Trophoblast cell (in vitro differentiated cells and primary cell): ENCODE data around the gene RET.

Source experiments
- DNase-seq, 2 donors: peaks; one replicate each; pipeline ENCODE4 v3.0.0-alpha.2; 2016
- H2AFZ ChIP-seq: 2 replicates; pipeline ENCODE4 v1.6.1; 2013; ENCODE audit warnings: low read length, moderate library complexity, mild to moderate bottlenecking; ENCODE audit not compliant: insufficient read depth, poor library complexity
- H2AK5ac ChIP-seq: 2 replicates; pipeline ENCODE4 v1.6.1; 2013; ENCODE audit warnings: mild to moderate bottlenecking, low read length
- H2BK120ac ChIP-seq: 2 replicates; pipeline ENCODE4 v1.6.1; 2013; ENCODE audit warnings: low read length, mild to moderate bottlenecking, moderate library complexity; ENCODE audit not compliant: insufficient read depth, poor library complexity
- H2BK12ac ChIP-seq: 2 replicates; pipeline ENCODE4 v1.6.1; 2013; ENCODE audit warnings: mild to moderate bottlenecking, low read length, moderate library complexity
- H2BK5ac ChIP-seq: 2 replicates; pipeline ENCODE4 v1.6.1; 2013; ENCODE audit warnings: low read length, low read depth, moderate library complexity, mild to moderate bottlenecking; ENCODE audit not compliant: poor library complexity
- H3K14ac ChIP-seq: 2 replicates; pipeline ENCODE4 v1.6.1; 2013; ENCODE audit warnings: mild to moderate bottlenecking, low read length
- H3K18ac ChIP-seq: 2 replicates; pipeline ENCODE4 v1.6.1; 2013; ENCODE audit warnings: mild to moderate bottlenecking, low read length
- H3K23ac ChIP-seq: 2 replicates; pipeline ENCODE4 v1.6.1; 2013; ENCODE audit warnings: low read length
- H3K27ac ChIP-seq: 2 replicates; pipeline ENCODE4 v1.5.1; 2013; ENCODE audit warnings: low read depth, mild to moderate bottlenecking, inconsistent platforms, low read length, moderate library complexity
- H3K27me3 ChIP-seq: 2 replicates; pipeline ENCODE4 v1.6.1; 2013; ENCODE audit warnings: inconsistent platforms, mild to moderate bottlenecking, low read length, moderate library complexity; ENCODE audit not compliant: insufficient read depth
- H3K36me3 ChIP-seq, 2 experiments: 1 replicate in 1 of 2; 2 replicates in 1 of 2; pipeline ENCODE4 v1.6.1; 2013; ENCODE audit warnings: low read length in 2 of 2, mild to moderate bottlenecking in 2 of 2, moderate library complexity in 1 of 2; ENCODE audit not compliant: insufficient read depth in 2 of 2, control insufficient read depth in 1 of 2
- H3K4ac ChIP-seq: 2 replicates; pipeline ENCODE4 v1.6.1; 2013; ENCODE audit warnings: low read depth, mild to moderate bottlenecking, low read length, moderate library complexity
- H3K4me1 ChIP-seq, 2 experiments: 1 replicate in 1 of 2; 2 replicates in 1 of 2; pipeline ENCODE4 v1.6.1; 2013; ENCODE audit warnings: low read length in 2 of 2, mild to moderate bottlenecking in 2 of 2, moderate library complexity in 1 of 2; ENCODE audit not compliant: insufficient read depth in 2 of 2, control insufficient read depth in 1 of 2
- H3K4me2 ChIP-seq: 2 replicates; pipeline ENCODE4 v1.6.1; 2013; ENCODE audit warnings: inconsistent platforms, mild to moderate bottlenecking, low read length, moderate library complexity
- H3K4me3 ChIP-seq: 2 replicates; pipeline ENCODE4 v1.5.1; 2013; ENCODE audit warnings: mild to moderate bottlenecking, low read depth, low read length, inconsistent platforms
- H3K79me1 ChIP-seq: one replicate; pipeline ENCODE4 v1.6.1; 2013; ENCODE audit warnings: low read length
- H3K79me2 ChIP-seq: 2 replicates; pipeline ENCODE4 v1.6.1; 2013; ENCODE audit warnings: low read length, mild to moderate bottlenecking; ENCODE audit not compliant: control insufficient read depth, insufficient read depth, poor library complexity
- H3K9ac ChIP-seq: 2 replicates; pipeline ENCODE4 v1.6.1; 2013; ENCODE audit warnings: mild to moderate bottlenecking, low read length
- H3K9me3 ChIP-seq: 2 replicates; pipeline ENCODE4 v1.6.1; 2013; ENCODE audit warnings: low read depth, mild to moderate bottlenecking, control low read depth, inconsistent platforms, low read length; ENCODE audit not compliant: insufficient read depth
- H4K12ac ChIP-seq: 2 replicates; pipeline ENCODE4 v1.6.1; 2013; ENCODE audit warnings: low read depth, mild to moderate bottlenecking, low read length, moderate library complexity
- H4K8ac ChIP-seq: 2 replicates; pipeline ENCODE4 v1.6.1; 2013; ENCODE audit warnings: low read depth, mild to moderate bottlenecking, low read length, moderate library complexity
- H4K91ac ChIP-seq: one replicate; pipeline ENCODE4 v1.6.1; 2013; ENCODE audit warnings: low read depth, mild to moderate bottlenecking, low read length, moderate library complexity
- WGBS: extraction: QIAGEN DNeasy Blood & Tissue Kit; methylation state at CpG from one replicate; pipeline ENCODE4 v1.1.7; 2013; ENCODE audit warnings: missing lambda C conversion rate; ENCODE audit not compliant: insufficient read length, insufficient coverage; ENCODE audit errors: extremely low coverage; 5-methylcytosine and 5-hydroxymethylcytosine counted together

The RET gene

GRCh38 chr10:43046288-43046991, 30.4 kb upstream of the RET start:
- WGBS: no CpG with 5 or more reads among the region's 14 CpGs
- H3K9ac ChIP-seq: no peak overlapping the region

GRCh38 chr10:43047288-43047970, 29.4 kb upstream of the RET start:
- Histone ChIP-seq H2AK5ac (no peak overlapping the region), H3K79me2 (no peaks in the 10 kb centered on the region), H3K9ac (no peak overlapping the region), H2BK5ac (no peak overlapping the region), H3K79me1 (no peaks in the 10 kb centered on the region), H2AFZ (no peak overlapping the region), H3K18ac (no peak overlapping the region), H3K4me2 (no peak overlapping the region), H2BK120ac (no peak overlapping the region), H3K23ac (no peak overlapping the region), H3K36me3 (no peaks in the 10 kb centered on the region), H3K14ac (no peak overlapping the region), H3K9me3 (no peaks in the 10 kb centered on the region), H3K4ac (no peak overlapping the region), H3K4me1 (no peaks in the 10 kb centered on the region), H3K27me3 (no peaks in the 10 kb centered on the region), H4K12ac (no peak overlapping the region), H3K4me3 (no peak overlapping the region), H4K8ac (no peak overlapping the region), H3K27ac (no peak overlapping the region), H2BK12ac (no peak overlapping the region), H4K91ac (no peak overlapping the region)
- DNase-seq: no peak
- no CpG with 5 or more reads among the region's 8 CpGs for WGBS

More at GRCh38 chr10:43046288-43046991, 30.4 kb upstream of the RET start:
- H2AK5ac ChIP-seq: no peak overlapping the region
- H3K14ac ChIP-seq: no peak overlapping the region
- no peak overlapping the region for H2BK12ac ChIP-seq
- no peak overlapping the region for H4K91ac ChIP-seq
- H3K27ac ChIP-seq: no peak overlapping the region
- H3K27me3 ChIP-seq: no peaks in the 10 kb centered on the region
- no peak overlapping the region for H3K4ac ChIP-seq
- no peak overlapping the region for H3K23ac ChIP-seq
- no peaks in the 10 kb centered on the region for H3K79me2 ChIP-seq
- H4K12ac ChIP-seq: no peak overlapping the region
- H3K4me2 ChIP-seq: no peak overlapping the region
- no peaks in the 10 kb centered on the region for H3K9me3 ChIP-seq
- H2AFZ ChIP-seq: no peak overlapping the region
- no peaks in the 10 kb centered on the region for H3K4me1 ChIP-seq
- H3K18ac ChIP-seq: no peak overlapping the region
- H3K4me3 ChIP-seq: no peak overlapping the region
- H3K79me1 ChIP-seq: no peaks in the 10 kb centered on the region
- H3K36me3 ChIP-seq: no peaks in the 10 kb centered on the region
- no peak for DNase-seq
- H4K8ac ChIP-seq: no peak overlapping the region
- H2BK120ac ChIP-seq: no peak overlapping the region
- H2BK5ac ChIP-seq: no peak overlapping the region

GRCh38 chr10:43048301-43049051, 28.4 kb upstream of the RET start:
- Histone ChIP-seq H3K4me1 (no peaks in the 10 kb centered on the region), H4K12ac (no peak overlapping the region), H3K79me2 (no peaks in the 10 kb centered on the region), H3K4me2 (no peak overlapping the region), H2BK5ac (no peak overlapping the region), H3K9ac (no peak overlapping the region), H2BK12ac (no peak overlapping the region), H3K9me3 (no peaks in the 10 kb centered on the region), H2AFZ (no peak overlapping the region), H3K27me3 (no peaks in the 10 kb centered on the region), H3K36me3 (no peaks in the 10 kb centered on the region), H3K14ac (no peak overlapping the region), H3K27ac (no peak overlapping the region), H2AK5ac (no peak overlapping the region), H3K4me3 (no peak overlapping the region), H4K91ac (no peak overlapping the region), H2BK120ac (no peak overlapping the region), H3K79me1 (no peaks in the 10 kb centered on the region), H4K8ac (no peak overlapping the region), H3K4ac (no peak overlapping the region), H3K18ac (no peak overlapping the region), H3K23ac (no peak overlapping the region)
- no CpG with 5 or more reads among the region's 5 CpGs for WGBS
- peak; percentile 91 for DNase-seq

GRCh38 chr10:43049081-43049551, 27.8 kb upstream of the RET start:
- H3K9ac ChIP-seq: no peak overlapping the region
- H3K4me3 ChIP-seq: no peak overlapping the region
- no peaks in the 10 kb centered on the region for H3K79me1 ChIP-seq
- no peak overlapping the region for H2BK120ac ChIP-seq
- no peak overlapping the region for H2AFZ ChIP-seq
- WGBS: no CpG with 5 or more reads among the region's 10 CpGs
- no peaks in the 10 kb centered on the region for H3K9me3 ChIP-seq
- H2BK5ac ChIP-seq: no peak overlapping the region
- no peaks in the 10 kb centered on the region for H3K4me1 ChIP-seq
- no peak overlapping the region for H2AK5ac ChIP-seq
- no peaks in the 10 kb centered on the region for H3K36me3 ChIP-seq
- no peak overlapping the region for H3K4ac ChIP-seq
- no peak overlapping the region for H3K27ac ChIP-seq
- H3K4me2 ChIP-seq: no peak overlapping the region
- no peak overlapping the region for H4K91ac ChIP-seq
- peak; percentile 80 to 81 for DNase-seq
- no peak overlapping the region for H4K12ac ChIP-seq
- H3K23ac ChIP-seq: no peak overlapping the region
- no peaks in the 10 kb centered on the region for H3K27me3 ChIP-seq
- no peak overlapping the region for H3K18ac ChIP-seq
- H2BK12ac ChIP-seq: no peak overlapping the region
- H3K14ac ChIP-seq: no peak overlapping the region
- no peak overlapping the region for H4K8ac ChIP-seq
- H3K79me2 ChIP-seq: no peaks in the 10 kb centered on the region
